Measurements from ENCODE around the gene INTS12.

The INTS12 gene

GRCh38 chr4:105661028-105661427 is 47.5 kb downstream of the INTS12 start:
- DNase-seq (ENCODE audit: low spot score): no peak
- no peak for TF ChIP-seq CTCF (IDR thresholded peaks at IDR 0.05; ENCODE audit: extremely low read depth, missing control alignments)

- TF ChIP-seq CTCF (IDR thresholded peaks at IDR 0.05; ENCODE audit: extremely low read depth, missing control alignments): no peak
- no peak for DNase-seq (ENCODE audit: low spot score)
These were observed 49.3 kb downstream of the INTS12 start for GRCh38 chr4:105659190-105659589.

GRCh38 chr4:105657117-105657765 is 51.2 kb downstream of the INTS12 start:
- TF ChIP-seq CTCF (IDR thresholded peaks at IDR 0.05; ENCODE audit: extremely low read depth, missing control alignments): no peak
- DNase-seq (ENCODE audit: low spot score): no peak

GRCh38 chr4:105652286-105652888 is 56.1 kb downstream of the INTS12 start:
- no peak for DNase-seq (ENCODE audit: low spot score)
- TF ChIP-seq CTCF (IDR thresholded peaks at IDR 0.05; ENCODE audit: extremely low read depth, missing control alignments): no peak

- no peak for DNase-seq (ENCODE audit: low spot score)
- no peak for TF ChIP-seq CTCF (IDR thresholded peaks at IDR 0.05; ENCODE audit: extremely low read depth, missing control alignments)
These were observed 56.6 kb downstream of the INTS12 start for GRCh38 chr4:105651884-105652283.

- DNase-seq (ENCODE audit: low spot score): no peak
- no peak for TF ChIP-seq CTCF (IDR thresholded peaks at IDR 0.05; ENCODE audit: extremely low read depth, missing control alignments)
These were observed 58.3 kb downstream of the INTS12 start for GRCh38 chr4:105650190-105650589.

GRCh38 chr4:105645440-105645839 is 63.0 kb downstream of the INTS12 start:
- no peak for DNase-seq (ENCODE audit: low spot score)
- TF ChIP-seq CTCF (IDR thresholded peaks at IDR 0.05; ENCODE audit: extremely low read depth, missing control alignments): no peak

Data from GM20000 (cell line).